ENCODE measurements around the gene PRKCE.
A peak's percentile ranks its signal among the peaks of the same experiment; 100 is the strongest.

Gene PRKCE

GRCh38 chr2:46160326-46160725 is 508.9 kb downstream of the PRKCE start:
- DNase-seq: no peak

GRCh38 chr2:46161315-46161714 is 509.8 kb downstream of the PRKCE start:
- DNase-seq: no peak

DNA sequence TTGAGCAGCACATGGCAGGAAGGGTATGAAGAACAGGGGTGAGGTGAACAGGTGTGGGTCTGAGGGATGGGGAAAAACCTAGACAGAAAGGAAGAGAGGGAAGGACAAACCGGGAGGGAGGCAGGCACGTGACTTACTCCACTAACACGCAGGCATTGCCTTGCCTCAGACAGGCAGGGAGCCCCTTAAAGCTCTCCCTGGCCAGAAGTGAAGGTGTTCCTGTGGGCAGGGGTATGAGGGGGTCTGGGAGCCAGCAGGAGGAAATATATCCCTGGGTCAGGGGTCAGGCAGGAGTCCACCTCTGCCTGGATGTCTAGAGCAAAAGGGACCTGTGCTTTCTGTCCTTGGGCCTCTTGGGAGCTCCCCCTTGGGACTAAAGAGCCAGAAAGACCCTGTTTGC is 510.4 kb downstream of the PRKCE start:
- no peak for DNase-seq

- no peak for DNase-seq
Observed at GRCh38 chr2:46162329-46163097, 511.0 kb downstream of the PRKCE start.

DNA sequence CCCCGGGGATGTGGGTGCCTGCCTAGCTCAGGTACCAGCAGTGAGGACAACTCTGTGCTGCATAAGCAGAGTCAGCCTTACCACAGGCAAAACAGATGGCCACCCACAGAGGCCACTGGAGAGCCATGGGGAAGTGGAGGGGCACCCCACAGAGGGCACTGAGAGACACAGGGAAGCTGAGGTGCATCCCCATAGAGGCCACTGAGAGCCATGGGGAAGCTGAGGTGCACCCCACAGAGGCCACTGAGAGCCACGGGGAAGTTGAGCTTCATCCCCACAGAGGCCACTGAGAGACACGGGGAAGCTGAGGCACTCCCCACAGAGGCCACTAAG is 511.6 kb downstream of the PRKCE start:
- no peak for DNase-seq

DNA sequence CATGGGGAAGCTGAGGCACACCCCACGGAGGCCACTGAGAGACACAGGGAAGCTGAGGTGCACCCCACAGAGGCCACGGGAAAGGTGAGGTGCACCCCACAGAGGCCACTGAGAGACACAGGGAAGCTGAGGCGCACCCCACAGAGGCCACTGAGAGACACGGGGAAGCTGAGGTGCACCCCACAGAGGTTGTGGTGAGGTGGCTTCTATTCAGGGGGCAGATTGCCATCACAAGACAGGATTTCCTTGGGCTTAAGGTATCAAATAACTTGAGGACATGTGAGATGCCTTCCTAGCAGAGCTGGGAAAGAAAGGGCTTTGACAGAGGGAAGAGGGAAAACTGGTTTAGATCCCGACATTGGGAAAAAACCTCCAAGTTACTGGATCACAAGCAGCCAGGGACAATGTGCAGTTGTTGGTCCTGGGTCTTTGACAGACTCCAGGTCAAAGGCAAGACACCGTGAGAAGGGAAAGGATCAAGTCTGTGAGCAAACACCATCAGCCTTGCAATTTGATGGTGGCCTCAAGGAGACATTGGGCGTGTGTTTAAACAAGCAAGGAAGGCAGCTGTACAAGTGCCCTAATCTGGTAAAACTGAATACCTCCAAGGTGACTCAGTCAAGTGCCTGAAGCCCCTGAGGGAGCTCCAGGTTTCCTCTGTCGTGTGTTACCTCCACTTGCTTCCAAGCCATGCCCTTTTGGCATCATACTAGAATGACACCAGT is 512.5 kb downstream of the PRKCE start:
- DNase-seq: no peak

GRCh38 chr2:46164529-46165301 is 513.2 kb downstream of the PRKCE start:
- no peak for DNase-seq

DNA sequence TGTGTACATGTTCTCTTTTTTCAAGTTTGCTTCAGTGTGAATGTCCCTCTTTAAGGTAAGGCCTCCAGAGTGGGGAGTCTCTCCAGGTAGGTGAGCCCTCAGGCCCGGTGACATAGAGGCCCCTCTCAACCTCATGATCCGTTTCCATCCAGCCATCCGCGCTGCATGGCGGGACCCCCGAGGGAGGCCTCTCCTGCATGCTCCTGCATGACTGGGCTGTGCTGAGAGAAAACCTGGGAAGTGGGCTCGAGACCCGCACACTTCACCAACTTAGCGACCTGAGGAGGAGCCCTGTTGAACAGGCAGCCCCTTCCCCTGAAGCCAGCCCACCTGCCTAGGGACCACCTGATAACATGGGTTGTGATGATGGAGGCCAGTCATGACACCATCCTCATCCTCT is 514.4 kb downstream of the PRKCE start:
- no peak for DNase-seq

- no peak for DNase-seq
Observed at GRCh38 chr2:46167406-46167805, 515.9 kb downstream of the PRKCE start.

GRCh38 chr2:46167924-46168323 is 516.4 kb downstream of the PRKCE start:
- no peak for DNase-seq

DNA sequence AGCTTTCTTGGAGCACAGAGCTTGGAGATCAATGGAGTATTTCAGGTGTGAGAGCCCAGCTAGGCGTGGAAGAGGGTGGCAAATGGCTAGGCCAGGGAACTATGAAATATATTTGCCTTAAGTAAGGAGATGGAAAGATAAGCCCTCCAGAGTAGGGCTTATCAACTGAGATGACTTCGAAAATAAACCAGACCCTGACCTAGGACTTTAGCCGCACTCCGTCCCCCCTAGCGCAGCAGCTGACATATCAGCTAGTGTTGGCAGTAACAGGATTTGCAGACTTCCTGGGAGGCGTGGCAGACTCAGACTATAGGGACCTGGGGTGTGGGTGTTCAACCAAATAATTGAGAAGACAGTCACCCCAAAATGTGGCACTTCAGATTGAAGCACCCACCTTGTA is 518.0 kb downstream of the PRKCE start:
- no peak for DNase-seq

DNA sequence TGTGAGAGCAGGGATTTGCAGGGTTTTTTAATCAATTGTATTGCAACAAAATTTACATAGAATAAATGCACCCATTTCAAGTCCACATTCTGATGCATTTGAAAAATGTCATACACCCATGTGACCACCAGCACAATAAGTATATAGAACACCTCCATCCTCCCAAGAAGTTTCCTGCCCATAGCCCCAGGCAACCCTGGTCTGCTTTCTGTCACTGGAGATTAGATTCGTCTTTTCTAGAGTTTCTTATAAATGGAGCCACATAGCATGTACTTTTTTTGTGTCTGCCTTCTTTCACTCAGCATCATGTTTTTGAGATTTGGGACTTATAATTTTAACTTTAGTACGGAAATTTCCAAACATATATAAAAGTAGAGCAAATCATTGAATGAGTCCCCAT is 518.6 kb downstream of the PRKCE start:
- DNase-seq: no peak

DNA sequence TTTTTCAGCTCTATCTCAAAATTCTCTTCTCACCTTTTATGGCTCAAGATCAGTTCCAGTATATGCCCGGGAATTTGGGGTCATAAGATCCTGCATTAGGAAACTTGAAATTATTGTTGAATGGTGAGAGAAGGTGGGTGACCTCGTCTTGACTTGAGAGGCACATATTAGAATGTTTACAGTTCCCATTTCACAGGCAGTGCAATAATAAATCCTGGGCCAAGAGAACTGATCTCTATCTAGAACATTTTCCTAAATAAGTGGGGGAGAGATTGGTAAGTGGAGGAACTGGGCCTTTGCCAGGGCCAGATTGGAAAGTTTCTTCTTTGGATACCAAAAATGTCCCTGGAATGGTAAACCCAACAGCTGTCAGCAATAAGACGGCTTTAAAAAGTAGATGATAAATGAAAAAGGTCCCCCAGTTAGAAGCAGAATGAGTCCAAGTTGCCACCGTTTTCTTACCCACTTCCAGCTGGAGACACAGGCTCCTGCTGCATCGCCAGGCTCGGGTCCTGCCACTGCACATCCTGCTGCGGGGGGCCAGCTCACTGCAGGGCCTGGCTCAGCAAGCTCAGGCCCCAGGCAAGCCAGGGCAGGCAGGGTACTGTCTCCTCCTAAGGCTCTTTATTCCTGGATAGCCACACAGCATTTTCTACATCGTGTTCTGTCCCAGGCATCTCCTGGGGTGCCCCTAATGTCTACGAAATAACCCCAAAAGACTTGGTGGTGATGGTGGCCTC is 519.3 kb downstream of the PRKCE start:
- no peak for DNase-seq

DNA sequence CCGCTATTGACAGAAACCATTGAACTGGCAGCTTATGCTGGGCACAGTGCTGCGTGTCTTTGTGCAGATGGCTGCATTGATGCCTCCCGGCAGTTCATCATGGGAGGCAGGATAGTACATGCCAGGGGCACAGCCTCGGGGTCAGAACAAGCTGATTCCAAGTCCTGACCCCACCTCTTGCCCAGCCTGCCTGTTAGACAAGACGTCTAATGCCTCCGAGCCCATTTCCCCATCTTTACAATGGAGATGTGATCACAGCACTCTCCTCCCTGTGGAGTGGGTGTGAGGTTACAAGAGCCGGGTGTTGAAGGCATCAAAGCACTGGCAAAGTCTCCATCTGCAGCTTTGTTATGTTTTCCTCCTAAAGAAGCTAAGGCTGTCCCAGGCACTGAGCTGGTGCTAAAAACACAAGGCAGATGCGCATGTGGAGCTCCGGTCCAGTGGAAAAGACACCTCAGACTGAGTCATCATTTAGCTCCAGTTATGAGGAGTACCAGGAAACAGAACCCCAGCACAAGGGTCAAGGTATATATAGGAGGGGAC is 520.0 kb downstream of the PRKCE start:
- no peak for DNase-seq

DNA sequence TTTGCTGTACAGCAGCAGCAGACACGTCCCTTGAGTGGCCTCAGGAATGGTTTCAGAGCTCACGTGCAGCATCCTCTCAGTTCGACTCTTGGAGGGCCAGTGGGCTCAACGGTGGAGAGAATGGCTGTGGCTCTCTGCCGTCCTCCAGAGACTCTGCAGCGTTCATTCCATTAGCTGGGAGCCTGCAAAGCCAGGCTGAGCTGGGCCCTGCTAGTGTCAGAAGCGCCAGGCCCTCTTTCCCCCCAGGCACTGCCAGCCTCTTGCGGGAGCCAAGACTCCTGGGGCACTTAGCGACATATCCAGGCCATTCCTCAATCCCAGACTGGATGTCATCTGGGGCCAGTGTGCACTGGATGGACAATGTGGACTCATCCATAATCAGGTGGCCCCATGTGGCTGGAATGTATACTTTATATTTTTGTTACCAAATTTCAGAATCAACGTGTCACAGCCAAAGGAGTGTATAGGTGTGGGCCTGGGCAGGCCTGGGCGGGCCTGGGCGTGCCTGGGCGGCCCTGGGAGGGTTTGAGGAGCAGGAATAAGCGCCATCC is 520.6 kb downstream of the PRKCE start:
- no peak for DNase-seq

DNA sequence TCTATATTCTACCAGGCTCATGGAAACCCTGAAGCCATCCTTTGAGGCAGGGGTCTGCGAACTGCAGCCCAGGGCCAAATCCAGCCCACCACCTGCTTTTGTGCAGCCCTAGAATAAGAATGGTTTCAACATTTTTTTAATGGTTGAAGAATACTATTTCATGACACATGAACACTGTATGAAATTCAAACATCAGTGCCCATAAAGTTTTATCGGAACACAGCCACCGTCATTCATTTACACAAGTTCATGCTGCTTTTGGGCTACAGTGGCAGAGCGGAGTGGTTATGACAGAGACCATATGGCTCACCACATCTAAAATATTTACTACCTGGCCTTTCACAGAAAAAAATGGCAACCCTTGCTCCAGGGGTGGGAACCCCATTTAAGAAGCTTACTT is 521.6 kb downstream of the PRKCE start:
- no peak for DNase-seq

DNA sequence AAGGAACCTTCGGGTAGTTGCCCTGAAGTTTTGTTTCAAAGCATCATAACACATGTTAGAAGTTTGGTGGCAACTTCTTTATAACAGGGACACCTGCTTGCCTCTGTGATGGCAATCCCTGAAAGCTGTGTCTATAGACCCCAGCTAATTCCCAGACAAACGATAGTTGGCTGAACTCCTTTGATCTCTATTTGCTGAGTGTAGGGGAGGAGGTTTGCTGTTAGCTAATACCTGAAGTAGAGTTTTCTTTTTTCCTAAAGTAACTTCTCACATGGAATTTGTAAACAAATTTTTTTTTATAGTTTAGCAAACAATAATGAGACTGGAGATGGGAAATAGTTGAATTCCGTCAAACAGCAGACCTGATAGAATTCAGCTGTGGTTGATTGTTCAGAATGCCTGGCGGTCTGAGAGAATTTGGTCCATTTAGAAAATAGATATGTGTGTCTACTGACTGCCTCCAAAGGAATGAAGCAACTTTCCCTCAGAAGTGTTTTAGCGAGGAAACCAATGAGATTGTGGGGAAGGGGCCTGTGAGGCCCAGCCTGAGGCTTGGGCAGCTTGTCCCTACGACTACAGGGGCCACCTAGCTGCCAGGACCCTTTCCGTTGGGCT is 522.3 kb downstream of the PRKCE start:
- DNase-seq: no peak

GRCh38 chr2:46174345-46175170 is 523.1 kb downstream of the PRKCE start:
- peak in 2 of 5 experiments; percentile 18 to 60 for DNase-seq

- no peak for DNase-seq
Observed at GRCh38 chr2:46175419-46175818, 523.9 kb downstream of the PRKCE start.

DNA sequence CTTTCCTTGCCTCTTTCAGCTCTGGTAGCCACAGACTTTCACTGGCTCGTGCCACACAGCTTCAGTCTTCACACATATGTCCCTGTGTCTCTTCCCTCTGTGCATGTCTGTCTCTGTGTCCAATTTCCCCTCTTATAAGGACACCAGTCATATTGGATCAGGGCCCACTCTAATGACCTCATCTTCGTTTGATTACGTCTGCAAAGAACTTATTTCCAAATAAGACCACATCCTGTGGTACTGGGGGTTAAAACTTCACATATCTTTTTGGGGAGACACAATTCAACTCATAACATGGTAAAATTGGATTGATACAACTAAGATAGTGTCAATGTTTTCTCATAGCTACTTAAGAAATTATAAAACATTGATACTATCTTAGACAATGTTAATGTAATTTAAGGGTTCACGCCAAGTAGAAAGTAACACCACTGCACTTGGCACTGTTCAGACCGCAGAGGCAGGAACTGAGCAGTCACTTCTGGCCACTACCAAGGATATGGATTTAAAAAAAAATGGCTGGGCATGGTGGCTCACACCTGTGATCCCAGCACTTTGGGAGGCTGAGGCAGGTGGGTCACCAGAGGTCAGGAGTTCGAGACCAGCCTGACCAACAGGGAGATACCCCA is 526.1 kb downstream of the PRKCE start:
- DNase-seq: peak in 2 of 5 experiments; percentile 26 to 57
